ENCODE results near the gene ZNF2.

Gene ZNF2

DNA sequence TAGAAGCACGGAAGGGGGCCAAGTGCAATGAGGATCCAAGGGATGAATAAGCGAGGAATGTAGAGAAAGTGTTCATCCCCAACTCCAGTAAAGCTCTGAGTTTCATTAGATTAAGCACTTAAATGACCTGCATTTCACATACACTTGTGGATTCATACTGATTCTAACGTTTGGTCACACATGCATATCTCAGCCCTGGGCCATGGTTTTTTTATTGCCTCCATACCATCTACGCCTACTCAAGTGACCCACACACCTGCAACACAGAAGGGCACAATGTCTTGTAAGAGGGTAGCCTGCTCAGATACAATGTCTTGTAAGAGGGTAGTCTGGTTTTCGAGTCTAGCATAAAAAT is 43.4 kb upstream of the ZNF2 start:
- H2BK12ac ChIP-seq (ENCODE audit: low read length in 2 of 2): no peak overlapping the region
- 0% methylated on average over 2 of the region's 5 CpGs for WGBS
- peak overlapping the region in 1 of 2 experiments; percentile 96 for H3K4ac ChIP-seq (ENCODE audit: low read depth in 1 of 2, low read length in 2 of 2)
- H4K91ac ChIP-seq (ENCODE audit: low read length): no peak overlapping the region
- H3K27ac ChIP-seq (ENCODE audit: low read length, poor library complexity, severe bottlenecking): peak overlapping the region; percentile 27
- H3K4me2 ChIP-seq (ENCODE audit: low read length, poor library complexity, severe bottlenecking): peak overlapping the region; percentile 90
- H3K4me1 ChIP-seq (ENCODE audit: control insufficient read depth, insufficient read depth, low read depth, low read length): peaks cover 12% of the 10 kb centered on the region
- H2AK5ac ChIP-seq (ENCODE audit: low read length, severe bottlenecking): no peak overlapping the region
- H3K36me3 ChIP-seq (ENCODE audit: control insufficient read depth in 1 of 2, insufficient read depth in 2 of 2, low read depth in 1 of 2, low read length in 2 of 2): peaks cover 6 to 7% of the 10 kb centered on the region in 2 experiments
- H2AFZ ChIP-seq (ENCODE audit: low read depth, low read length): peak overlapping the region; percentile 94
- H3K9me3 ChIP-seq (ENCODE audit: control insufficient read depth, low read length): no peaks in the 10 kb centered on the region
- H3K27me3 ChIP-seq (ENCODE audit: control insufficient read depth in 1 of 2, insufficient read depth in 1 of 2, low read length in 2 of 2): no peaks in the 10 kb centered on the region
- H3K79me1 ChIP-seq (replicated peaks; ENCODE audit: low read length, poor library complexity, severe bottlenecking): peaks cover 7% of the 10 kb centered on the region
- H3K23ac ChIP-seq (ENCODE audit: low read length in 2 of 2): no peak overlapping the region
- H3K9ac ChIP-seq (ENCODE audit: low read length): peak overlapping the region; percentile 99
- no peak overlapping the region for H2BK15ac ChIP-seq (ENCODE audit: low read depth, poor library complexity, severe bottlenecking)
- H3K4me3 ChIP-seq (ENCODE audit: insufficient read depth in 1 of 2, low read depth in 1 of 2, low read length in 2 of 2): peak overlapping the region; percentile 90 to 100
- peak overlapping the region; percentile 93 for H4K8ac ChIP-seq (ENCODE audit: low read length)
- peak overlapping the region in 1 of 2 experiments; percentile 64 for H3K14ac ChIP-seq (ENCODE audit: low read length in 2 of 2)
- no peak overlapping the region for H2BK5ac ChIP-seq (ENCODE audit: low read depth, low read length, poor library complexity, severe bottlenecking)
- peak overlapping the region; percentile 80 to 85 for H3K18ac ChIP-seq (ENCODE audit: low read depth in 1 of 2, low read length in 2 of 2)
- DNase-seq: peak; percentile 2
- H2BK120ac ChIP-seq (ENCODE audit: low read depth, low read length): no peak overlapping the region

GRCh38 chr2:95138702-95139101 is 26.9 kb upstream of the ZNF2 start:
- peaks cover 61% of the 10 kb centered on the region for H3K9me3 ChIP-seq (ENCODE audit: control insufficient read depth, low read length)
- no peak overlapping the region for H3K27ac ChIP-seq (ENCODE audit: low read length, poor library complexity, severe bottlenecking)
- no peak overlapping the region for H2AK5ac ChIP-seq (ENCODE audit: low read length, severe bottlenecking)
- no peak overlapping the region for H3K9ac ChIP-seq (ENCODE audit: low read length)
- H2BK5ac ChIP-seq (ENCODE audit: low read depth, low read length, poor library complexity, severe bottlenecking): no peak overlapping the region
- H3K4me2 ChIP-seq (ENCODE audit: low read length, poor library complexity, severe bottlenecking): no peak overlapping the region
- no peak overlapping the region for H3K23ac ChIP-seq (ENCODE audit: low read length in 2 of 2)
- no peak overlapping the region for H2BK15ac ChIP-seq (ENCODE audit: low read depth, poor library complexity, severe bottlenecking)
- H3K14ac ChIP-seq (ENCODE audit: low read length in 2 of 2): no peak overlapping the region
- H3K4me1 ChIP-seq (ENCODE audit: control insufficient read depth, insufficient read depth, low read depth, low read length): no peaks in the 10 kb centered on the region
- 0% methylated on average over 1 of the region's 1 CpG for WGBS
- no peaks in the 10 kb centered on the region for H3K79me1 ChIP-seq (replicated peaks; ENCODE audit: low read length, poor library complexity, severe bottlenecking)
- no peak overlapping the region for H3K4me3 ChIP-seq (ENCODE audit: insufficient read depth in 1 of 2, low read depth in 1 of 2, low read length in 2 of 2)
- no peak for DNase-seq
- no peak overlapping the region for H3K18ac ChIP-seq (ENCODE audit: low read depth in 1 of 2, low read length in 2 of 2)
- peaks cover 0 to 6% of the 10 kb centered on the region in 2 experiments for H3K36me3 ChIP-seq (ENCODE audit: control insufficient read depth in 1 of 2, insufficient read depth in 2 of 2, low read depth in 1 of 2, low read length in 2 of 2)
- H2AFZ ChIP-seq (ENCODE audit: low read depth, low read length): no peak overlapping the region
- no peak overlapping the region for H3K4ac ChIP-seq (ENCODE audit: low read depth in 1 of 2, low read length in 2 of 2)
- H4K8ac ChIP-seq (ENCODE audit: low read length): no peak overlapping the region
- no peaks in the 10 kb centered on the region for H3K27me3 ChIP-seq (ENCODE audit: control insufficient read depth in 1 of 2, insufficient read depth in 1 of 2, low read length in 2 of 2)
- no peak overlapping the region for H4K91ac ChIP-seq (ENCODE audit: low read length)
- no peak overlapping the region for H2BK12ac ChIP-seq (ENCODE audit: low read length in 2 of 2)
- no peak overlapping the region for H2BK120ac ChIP-seq (ENCODE audit: low read depth, low read length)

- peaks cover 85% of the 10 kb centered on the region for H3K9me3 ChIP-seq (ENCODE audit: control insufficient read depth, low read length)
Measured at GRCh38 chr2:95143838-95144237, 21.8 kb upstream of the ZNF2 start.

DNA sequence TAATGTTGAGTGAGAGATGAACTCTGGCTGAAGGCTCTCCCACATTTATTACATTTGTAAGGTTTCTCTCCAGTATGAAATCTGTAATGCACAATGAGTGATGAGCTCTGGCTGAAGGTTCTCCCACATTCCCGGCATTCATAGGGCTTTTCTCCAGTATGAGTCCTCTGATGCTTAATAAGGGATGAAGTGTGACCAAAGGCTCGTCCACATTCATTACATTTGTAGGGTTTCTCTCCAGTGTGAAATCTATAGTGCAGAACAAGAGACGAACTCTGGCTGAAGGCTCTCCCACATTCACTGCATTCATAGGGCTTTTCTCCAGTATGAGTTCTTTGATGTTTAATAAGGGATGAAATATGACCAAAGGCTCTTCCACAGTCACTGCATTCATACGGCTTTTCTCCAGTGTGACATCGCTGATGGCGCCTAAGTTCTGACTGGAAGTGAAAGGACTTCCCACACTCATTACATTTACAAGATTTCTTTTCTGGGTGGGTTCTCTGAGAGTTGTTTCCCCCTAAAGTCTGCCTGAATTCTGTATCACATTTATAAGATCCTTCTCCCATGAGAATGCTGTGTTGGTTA is 16.1 kb upstream of the ZNF2 start:
- Histone ChIP-seq H2BK12ac (ENCODE audit: low read length in 2 of 2) (no peak overlapping the region), H3K4me1 (ENCODE audit: control insufficient read depth, insufficient read depth, low read depth, low read length) (no peaks in the 10 kb centered on the region), H4K8ac (ENCODE audit: low read length) (no peak overlapping the region), H2AFZ (ENCODE audit: low read depth, low read length) (no peak overlapping the region), H2BK120ac (ENCODE audit: low read depth, low read length) (no peak overlapping the region), H2AK5ac (ENCODE audit: low read length, severe bottlenecking) (no peak overlapping the region), H2BK15ac (ENCODE audit: low read depth, poor library complexity, severe bottlenecking) (no peak overlapping the region), H3K14ac (ENCODE audit: low read length in 2 of 2) (no peak overlapping the region), H3K9ac (ENCODE audit: low read length) (no peak overlapping the region), H3K4me2 (ENCODE audit: low read length, poor library complexity, severe bottlenecking) (no peak overlapping the region), H3K27me3 (ENCODE audit: control insufficient read depth in 1 of 2, insufficient read depth in 1 of 2, low read length in 2 of 2) (no peaks in the 10 kb centered on the region), H3K79me1 (replicated peaks; ENCODE audit: low read length, poor library complexity, severe bottlenecking) (peaks cover 21% of the 10 kb centered on the region), H3K18ac (ENCODE audit: low read depth in 1 of 2, low read length in 2 of 2) (no peak overlapping the region), H3K4ac (ENCODE audit: low read depth in 1 of 2, low read length in 2 of 2) (no peak overlapping the region), H2BK5ac (ENCODE audit: low read depth, low read length, poor library complexity, severe bottlenecking) (no peak overlapping the region), H3K4me3 (ENCODE audit: insufficient read depth in 1 of 2, low read depth in 1 of 2, low read length in 2 of 2) (peak overlapping the region in 1 of 2 experiments; percentile 62), H3K36me3 (ENCODE audit: control insufficient read depth in 1 of 2, insufficient read depth in 2 of 2, low read depth in 1 of 2, low read length in 2 of 2) (peaks cover 37 to 87% of the 10 kb centered on the region in 2 experiments), H3K9me3 (ENCODE audit: control insufficient read depth, low read length) (peaks cover 97% of the 10 kb centered on the region), H3K27ac (ENCODE audit: low read length, poor library complexity, severe bottlenecking) (no peak overlapping the region), H3K23ac (ENCODE audit: low read length in 2 of 2) (no peak overlapping the region), H4K91ac (ENCODE audit: low read length) (no peak overlapping the region)
- peak; percentile 17 for DNase-seq
- WGBS: 100% methylated on average over 5 of the region's 6 CpGs

More at GRCh38 chr2:95143838-95144237, 21.8 kb upstream of the ZNF2 start:
- Histone ChIP-seq H2BK120ac (ENCODE audit: low read depth, low read length) (no peak overlapping the region), H2AFZ (ENCODE audit: low read depth, low read length) (no peak overlapping the region), H3K4me1 (ENCODE audit: control insufficient read depth, insufficient read depth, low read depth, low read length) (no peaks in the 10 kb centered on the region), H2BK15ac (ENCODE audit: low read depth, poor library complexity, severe bottlenecking) (no peak overlapping the region), H3K27me3 (ENCODE audit: control insufficient read depth in 1 of 2, insufficient read depth in 1 of 2, low read length in 2 of 2) (no peaks in the 10 kb centered on the region), H2BK5ac (ENCODE audit: low read depth, low read length, poor library complexity, severe bottlenecking) (no peak overlapping the region), H2AK5ac (ENCODE audit: low read length, severe bottlenecking) (no peak overlapping the region), H3K4me3 (ENCODE audit: insufficient read depth in 1 of 2, low read depth in 1 of 2, low read length in 2 of 2) (peak overlapping the region in 1 of 2 experiments; percentile 18), H4K91ac (ENCODE audit: low read length) (no peak overlapping the region), H3K14ac (ENCODE audit: low read length in 2 of 2) (no peak overlapping the region), H3K9ac (ENCODE audit: low read length) (no peak overlapping the region), H3K4me2 (ENCODE audit: low read length, poor library complexity, severe bottlenecking) (no peak overlapping the region), H3K36me3 (ENCODE audit: control insufficient read depth in 1 of 2, insufficient read depth in 2 of 2, low read depth in 1 of 2, low read length in 2 of 2) (peaks cover 13 to 39% of the 10 kb centered on the region in 2 experiments), H3K18ac (ENCODE audit: low read depth in 1 of 2, low read length in 2 of 2) (no peak overlapping the region), H2BK12ac (ENCODE audit: low read length in 2 of 2) (no peak overlapping the region), H4K8ac (ENCODE audit: low read length) (no peak overlapping the region), H3K23ac (ENCODE audit: low read length in 2 of 2) (no peak overlapping the region), H3K4ac (ENCODE audit: low read depth in 1 of 2, low read length in 2 of 2) (no peak overlapping the region), H3K79me1 (replicated peaks; ENCODE audit: low read length, poor library complexity, severe bottlenecking) (peaks cover 18% of the 10 kb centered on the region), H3K27ac (ENCODE audit: low read length, poor library complexity, severe bottlenecking) (no peak overlapping the region)
- WGBS: 99% methylated on average over 2 of the region's 2 CpGs
- DNase-seq: no peak

All from mesenchymal stem cell (in vitro differentiated cells and primary cell).